HG03520 (cell line): ENCODE data around the gene CORIN.

Experiments
- ATAC-seq: cut with Tn5 transposase; IDR thresholded peaks from one replicate; pipeline ENCODE4 v1.9.1; 2021; ENCODE audit warnings: mild to moderate bottlenecking, moderate library complexity; ENCODE audit not compliant: unreplicated experiment

The CORIN gene

GRCh38 chr4:47831026-47831679 is 6.7 kb downstream of the CORIN start:
- ATAC-seq = no peak

GRCh38 chr4:47830265-47831025 is 7.4 kb downstream of the CORIN start:
- no peak for ATAC-seq

GRCh38 chr4:47829438-47829837 is 8.4 kb downstream of the CORIN start:
- ATAC-seq = no peak

- ATAC-seq = no peak
Observed at GRCh38 chr4:47827343-47828047, 10.4 kb downstream of the CORIN start.

GRCh38 chr4:47824840-47825239 is 13.0 kb downstream of the CORIN start:
- ATAC-seq = no peak

- ATAC-seq = no peak
Observed at GRCh38 chr4:47819178-47819577, 18.7 kb downstream of the CORIN start.

GRCh38 chr4:47817275-47817674 is 20.6 kb downstream of the CORIN start:
- no peak for ATAC-seq

GRCh38 chr4:47816748-47817147 is 21.1 kb downstream of the CORIN start:
- no peak for ATAC-seq

GRCh38 chr4:47814618-47815295 is 23.1 kb downstream of the CORIN start:
- no peak for ATAC-seq

GRCh38 chr4:47809654-47810203 is 28.1 kb downstream of the CORIN start:
- ATAC-seq = no peak

- no peak for ATAC-seq
Observed at GRCh38 chr4:47804598-47804997, 33.3 kb downstream of the CORIN start.

- no peak for ATAC-seq
Observed at GRCh38 chr4:47801481-47802002, 36.3 kb downstream of the CORIN start.

- no peak for ATAC-seq
Observed at GRCh38 chr4:47798165-47798564, 39.7 kb downstream of the CORIN start.

- ATAC-seq = no peak
Observed at GRCh38 chr4:47791965-47792364, 45.9 kb downstream of the CORIN start.

GRCh38 chr4:47790105-47790504 is 47.8 kb downstream of the CORIN start:
- ATAC-seq = no peak

GRCh38 chr4:47788126-47788525 is 49.7 kb downstream of the CORIN start:
- ATAC-seq = no peak

- peak; percentile 78 for ATAC-seq
Observed at GRCh38 chr4:47786958-47787370, 50.9 kb downstream of the CORIN start.

GRCh38 chr4:47785153-47785552 is 52.7 kb downstream of the CORIN start:
- no peak for ATAC-seq

- ATAC-seq = no peak
Observed at GRCh38 chr4:47784222-47784621, 53.6 kb downstream of the CORIN start.

- ATAC-seq = no peak
Observed at GRCh38 chr4:47776353-47776752, 61.5 kb downstream of the CORIN start.

GRCh38 chr4:47774079-47774478 is 63.8 kb downstream of the CORIN start:
- no peak for ATAC-seq
